B cell (primary cell): ENCODE measurements around the gene IL10RA.

ENCODE experiments used
- CTCF ChIP-seq: fragments of 200-600 bp; IDR thresholded peaks from one replicate; pipeline ENCODE4 v1.8.0; 2022; ENCODE audit warnings: antibody characterized with exemption, mild to moderate bottlenecking
- EZH2 ChIP-seq: IDR thresholded peaks from 2 replicates; pipeline ENCODE4 v1.6.1; 2012; ENCODE audit warnings: borderline replicate concordance, low read depth, mild to moderate bottlenecking, moderate library complexity, low read length; ENCODE audit not compliant: insufficient read depth, poor library complexity, severe bottlenecking

- TF ChIP-seq CTCF (no peak), EZH2 (no peak)
These were observed 34.9 kb upstream of the IL10RA start for GRCh38 chr11:117950993-117951961.
